Measurements from ENCODE around the gene ATXN10. TPM values are rescaled to one million over a fixed set of nuclear protein-coding genes. Genes with fewer than 3 reads are reported as not detected.

Gene ATXN10
- total RNA-seq, 1 donor from 2014 or later = 121 TPM

DNA sequence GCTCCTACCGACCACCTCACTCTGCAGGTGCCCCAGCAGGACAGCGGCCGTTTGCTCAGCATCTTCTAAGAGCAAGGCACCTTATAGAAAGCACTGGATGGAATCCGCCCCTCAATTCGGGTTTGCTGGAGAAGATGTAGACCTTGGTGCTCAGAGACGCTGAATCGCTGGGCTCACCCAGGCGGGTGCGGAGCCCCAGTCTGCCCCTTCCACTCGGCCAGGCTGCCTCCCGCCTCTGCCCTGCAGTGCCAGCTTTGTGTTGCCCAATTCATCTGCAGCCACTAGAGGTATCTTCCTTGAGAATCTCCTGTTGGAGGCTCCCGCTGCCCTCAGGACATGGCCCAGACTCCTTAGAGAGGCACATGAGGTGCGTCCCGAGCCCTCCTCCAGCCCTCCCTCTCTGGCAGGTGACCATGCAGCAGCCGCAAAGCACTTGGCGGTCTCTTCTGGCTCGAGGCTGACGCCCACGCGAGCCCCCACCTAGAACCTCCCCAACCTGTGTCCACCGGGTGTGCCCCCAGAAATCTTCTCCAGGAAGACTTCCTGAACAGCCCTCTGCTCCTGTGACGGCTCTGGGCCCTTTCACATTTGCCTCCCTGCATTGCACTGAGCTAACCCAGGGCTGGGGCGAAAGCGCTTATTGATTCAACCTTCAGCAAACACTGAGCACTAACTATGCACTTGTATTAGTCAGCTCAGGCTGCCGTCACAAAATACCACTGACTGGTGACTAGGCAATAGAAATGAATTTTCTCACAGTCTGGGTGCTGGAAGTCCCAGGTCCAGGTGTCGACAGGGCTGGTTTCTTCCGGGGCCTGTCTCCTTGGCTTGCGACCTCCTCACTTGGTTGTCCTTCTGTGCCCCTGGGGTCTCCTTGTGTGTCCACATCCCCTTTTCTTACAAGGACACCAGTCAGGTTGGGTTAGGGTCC is 187.9 kb downstream of the ATXN10 start:
- Mint-ChIP-seq H3K4me1 (peaks cover 8% of the 10 kb centered on the region), H3K27ac (no peak overlapping the region), H3K4me3 (no peak overlapping the region), H3K27me3 (peaks cover 14% of the 10 kb centered on the region), H3K9me3 (no peaks in the 10 kb centered on the region), H3K36me3 (ENCODE audit: low read depth) (peaks cover 2% of the 10 kb centered on the region)
- intact Hi-C loops (cut with micrococcal nuclease) = no loop called here
- DNase-seq = no peak

DNA sequence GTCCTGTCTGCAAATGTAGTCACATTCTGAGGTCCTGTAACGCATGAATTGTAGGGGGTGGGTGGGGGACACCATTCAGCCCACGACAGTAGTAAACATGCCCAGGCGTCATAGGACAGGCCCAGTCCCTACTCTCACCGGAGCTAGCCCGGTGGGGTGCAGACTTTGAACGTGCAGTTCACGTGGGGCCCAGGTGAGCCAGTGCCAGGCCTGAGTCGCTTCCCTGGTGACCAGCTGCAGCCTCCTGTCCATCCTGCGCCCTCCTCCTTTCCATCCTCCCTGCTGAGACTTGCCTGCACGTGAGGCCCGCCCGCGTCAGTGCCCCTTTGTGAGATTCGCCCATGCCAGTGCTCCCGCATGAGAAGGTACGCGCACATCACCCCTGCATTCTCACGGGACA is 188.6 kb downstream of the ATXN10 start:
- intact Hi-C loops (cut with micrococcal nuclease) = no loop called here
- Mint-ChIP-seq H3K9me3 (no peaks in the 10 kb centered on the region), H3K4me1 (peaks cover 9% of the 10 kb centered on the region), H3K36me3 (ENCODE audit: low read depth) (peaks cover 2% of the 10 kb centered on the region), H3K27me3 (peaks cover 21% of the 10 kb centered on the region), H3K4me3 (no peak overlapping the region), H3K27ac (no peak overlapping the region)
- DNase-seq = no peak

DNA sequence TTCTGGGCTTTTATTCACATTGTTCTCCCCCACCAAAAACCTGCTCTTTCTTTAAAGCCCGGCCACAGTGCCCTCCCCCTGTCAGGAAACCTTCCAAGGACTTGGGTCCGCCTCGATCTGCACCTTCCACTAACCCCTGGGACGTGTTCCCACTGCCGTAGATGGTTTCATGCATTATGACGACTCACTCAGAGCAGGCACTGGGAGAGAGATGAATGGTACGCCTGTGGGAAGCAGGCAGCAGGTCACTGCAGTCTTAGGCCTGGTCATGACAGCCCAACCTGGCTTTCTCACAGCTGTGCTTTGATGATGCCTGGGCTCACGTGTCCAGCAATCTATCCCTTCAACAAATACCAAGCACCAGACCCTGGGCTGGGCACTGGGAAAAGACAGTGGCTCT is 189.6 kb downstream of the ATXN10 start:
- Mint-ChIP-seq H3K36me3 (ENCODE audit: low read depth) (peaks cover 2% of the 10 kb centered on the region), H3K9me3 (no peaks in the 10 kb centered on the region), H3K27ac (no peak overlapping the region), H3K27me3 (peaks cover 28% of the 10 kb centered on the region), H3K4me3 (no peak overlapping the region), H3K4me1 (peaks cover 9% of the 10 kb centered on the region)
- intact Hi-C loops (cut with micrococcal nuclease) = no loop called here
- no peak for DNase-seq

DNA sequence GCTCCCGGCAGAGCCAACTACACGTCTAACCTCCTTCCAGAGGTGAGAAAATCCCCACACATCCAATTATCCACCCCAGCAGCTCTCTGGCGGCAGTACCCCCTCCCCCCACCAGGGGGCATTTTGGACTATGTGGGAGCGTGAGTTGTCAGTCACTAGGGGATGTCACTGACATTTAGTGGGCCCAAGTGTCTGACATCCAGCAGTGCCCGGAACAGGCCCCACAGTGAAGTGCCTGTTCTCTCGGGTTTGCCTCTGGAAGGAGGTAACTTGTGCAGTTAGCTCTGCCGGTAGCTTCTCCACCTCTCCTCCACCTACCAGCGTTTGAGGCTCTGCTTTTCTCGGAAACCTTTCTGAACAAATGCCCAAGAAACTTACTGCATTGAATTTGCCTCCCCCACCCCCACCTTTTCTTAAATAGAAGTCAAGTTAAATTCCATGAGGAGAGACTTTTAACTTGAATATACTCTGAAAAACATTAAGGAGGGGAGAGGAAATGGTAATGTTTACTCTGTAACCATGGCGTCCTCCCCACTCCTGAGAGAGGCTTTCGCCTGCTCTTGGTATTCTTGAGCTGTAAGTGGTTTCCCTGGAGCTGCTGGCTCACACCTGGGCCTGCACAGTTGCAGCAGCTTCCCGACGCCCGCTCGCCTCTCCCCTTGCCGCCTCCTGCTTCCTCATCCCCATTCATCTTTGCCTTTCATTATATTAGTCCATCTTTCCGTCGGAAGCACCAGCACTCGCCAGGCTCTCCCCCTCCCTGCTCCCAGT is 192.5 kb downstream of the ATXN10 start:
- peaks cover 9% of the 10 kb centered on the region for H3K4me1 Mint-ChIP-seq
- H3K27me3 Mint-ChIP-seq = peaks cover 44% of the 10 kb centered on the region
- intact Hi-C loops (cut with micrococcal nuclease) = no loop called here
- peak; percentile 92 for DNase-seq
- H3K36me3 Mint-ChIP-seq (ENCODE audit: low read depth) = peaks cover 2% of the 10 kb centered on the region
- H3K9me3 Mint-ChIP-seq = no peaks in the 10 kb centered on the region
- H3K4me3 Mint-ChIP-seq = no peak overlapping the region
- H3K27ac Mint-ChIP-seq = no peak overlapping the region

DNA sequence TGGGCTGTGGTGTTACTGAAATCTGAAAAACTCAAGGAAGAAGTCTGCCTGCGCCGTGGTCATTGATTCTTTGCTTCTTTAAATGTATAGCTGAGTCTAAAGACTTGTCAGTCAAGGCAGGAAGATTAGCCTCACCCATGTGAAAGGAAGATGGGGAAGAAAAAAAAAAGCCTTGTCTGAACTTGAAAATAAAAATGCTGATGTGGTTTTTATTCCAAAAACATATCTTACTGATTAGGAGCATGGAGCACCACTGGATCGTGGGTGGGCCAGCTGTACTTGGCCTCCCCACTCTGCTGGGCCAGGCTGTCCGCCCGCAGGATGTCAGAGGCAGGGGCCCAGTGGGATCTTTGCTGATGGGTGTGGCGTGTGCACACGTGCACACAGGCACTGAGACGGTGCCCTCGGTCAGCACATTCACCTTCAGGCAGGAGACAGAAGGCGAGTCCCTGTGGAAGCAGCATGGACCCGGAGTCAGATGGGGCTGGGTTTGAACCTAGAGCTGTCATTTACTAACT is 193.4 kb downstream of the ATXN10 start:
- Mint-ChIP-seq H3K4me1 (peaks cover 9% of the 10 kb centered on the region), H3K4me3 (no peak overlapping the region), H3K36me3 (ENCODE audit: low read depth) (peaks cover 2% of the 10 kb centered on the region), H3K9me3 (no peaks in the 10 kb centered on the region), H3K27ac (no peak overlapping the region), H3K27me3 (peaks cover 47% of the 10 kb centered on the region)
- intact Hi-C loops (cut with micrococcal nuclease) = no loop called here
- DNase-seq = no peak

DNA sequence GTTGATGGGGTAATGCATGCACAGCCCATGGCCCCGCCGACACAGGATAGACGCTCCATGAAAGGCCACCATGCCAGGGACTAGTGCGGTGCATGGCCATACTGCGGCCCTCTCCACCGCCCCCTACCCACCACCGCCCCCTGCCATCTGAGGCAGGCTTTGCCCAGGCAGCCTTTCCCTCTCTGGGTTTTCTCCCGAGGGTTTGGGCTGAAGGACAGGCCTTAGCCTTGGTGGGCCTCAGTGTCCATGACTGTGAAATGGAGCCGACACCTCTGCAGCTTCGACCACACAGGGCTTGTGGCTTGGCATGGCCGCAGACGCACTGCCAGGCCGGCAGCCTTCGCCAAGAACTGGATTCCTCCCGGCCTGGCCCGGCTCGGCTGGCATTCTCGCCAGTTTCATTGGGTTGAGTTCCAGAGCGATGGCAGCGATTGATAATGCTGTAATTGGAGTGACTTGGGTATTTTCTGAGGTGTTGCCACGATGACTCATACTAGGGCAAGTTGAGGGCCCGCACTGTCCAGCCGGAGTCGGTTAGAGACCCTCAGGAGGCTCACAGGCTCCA is 194.0 kb downstream of the ATXN10 start:
- Mint-ChIP-seq H3K27ac (no peak overlapping the region), H3K4me3 (no peak overlapping the region), H3K36me3 (ENCODE audit: low read depth) (peaks cover 2% of the 10 kb centered on the region), H3K9me3 (no peaks in the 10 kb centered on the region), H3K27me3 (peaks cover 52% of the 10 kb centered on the region), H3K4me1 (peaks cover 9% of the 10 kb centered on the region)
- no peak for DNase-seq
- intact Hi-C loops (cut with micrococcal nuclease) = no loop called here

DNA sequence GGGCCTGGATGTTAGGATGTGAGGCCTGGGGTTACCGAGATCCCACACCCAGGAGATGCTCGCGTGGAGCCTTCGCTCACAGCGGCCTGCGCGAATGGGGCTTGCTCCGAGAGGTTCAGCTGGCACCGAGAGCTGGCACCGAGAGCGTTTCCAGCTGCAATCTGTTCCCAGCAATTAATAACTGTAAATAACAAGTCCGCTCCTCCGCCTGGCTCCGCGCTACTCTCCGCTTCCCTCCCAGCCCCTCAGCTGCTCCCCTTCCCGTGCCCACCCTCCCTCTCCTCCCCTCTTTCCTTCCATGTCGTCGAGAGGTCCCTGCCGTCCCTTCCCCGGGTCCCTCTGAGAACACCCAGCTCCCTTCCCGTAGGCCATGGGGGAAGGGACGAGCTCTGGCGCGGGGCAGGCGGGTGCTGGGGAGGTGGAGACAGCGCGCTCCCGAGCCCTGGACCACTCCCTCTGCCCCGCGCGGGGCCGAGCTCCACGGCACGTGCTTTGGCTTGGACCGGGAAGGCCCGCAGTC is 194.6 kb downstream of the ATXN10 start:
- DNase-seq = no peak
- H3K36me3 Mint-ChIP-seq (ENCODE audit: low read depth) = peaks cover 2% of the 10 kb centered on the region
- peaks cover 54% of the 10 kb centered on the region for H3K27me3 Mint-ChIP-seq
- no peak overlapping the region for H3K4me3 Mint-ChIP-seq
- peaks cover 9% of the 10 kb centered on the region for H3K4me1 Mint-ChIP-seq
- intact Hi-C loops (cut with micrococcal nuclease) = no loop called here
- no peaks in the 10 kb centered on the region for H3K9me3 Mint-ChIP-seq
- no peak overlapping the region for H3K27ac Mint-ChIP-seq

DNA sequence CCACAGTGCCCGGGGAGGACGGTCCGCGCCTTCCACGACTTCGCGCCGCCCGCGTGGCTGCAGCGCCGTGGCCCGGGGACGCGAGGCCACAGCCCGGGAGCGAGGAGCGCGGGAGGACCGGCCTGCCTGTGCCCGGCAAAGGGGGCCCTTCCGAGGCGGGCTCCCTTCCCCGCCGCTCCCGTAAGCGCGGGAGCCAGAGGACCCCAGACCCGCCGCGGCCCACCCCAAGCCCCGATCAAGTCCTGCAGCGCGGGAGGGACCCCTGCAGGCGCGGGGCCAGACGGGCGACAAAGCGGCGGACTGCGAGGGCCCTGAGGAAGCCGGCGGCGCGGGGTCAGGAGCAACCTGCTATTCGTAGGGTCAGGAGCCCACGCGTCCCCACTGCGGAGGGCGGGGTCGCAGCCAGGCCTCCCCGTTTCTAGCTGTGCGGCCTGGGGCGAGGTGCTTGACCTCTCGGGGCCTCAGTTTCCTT is 195.0 kb downstream of the ATXN10 start:
- intact Hi-C loops (cut with micrococcal nuclease) = no loop called here

DNA sequence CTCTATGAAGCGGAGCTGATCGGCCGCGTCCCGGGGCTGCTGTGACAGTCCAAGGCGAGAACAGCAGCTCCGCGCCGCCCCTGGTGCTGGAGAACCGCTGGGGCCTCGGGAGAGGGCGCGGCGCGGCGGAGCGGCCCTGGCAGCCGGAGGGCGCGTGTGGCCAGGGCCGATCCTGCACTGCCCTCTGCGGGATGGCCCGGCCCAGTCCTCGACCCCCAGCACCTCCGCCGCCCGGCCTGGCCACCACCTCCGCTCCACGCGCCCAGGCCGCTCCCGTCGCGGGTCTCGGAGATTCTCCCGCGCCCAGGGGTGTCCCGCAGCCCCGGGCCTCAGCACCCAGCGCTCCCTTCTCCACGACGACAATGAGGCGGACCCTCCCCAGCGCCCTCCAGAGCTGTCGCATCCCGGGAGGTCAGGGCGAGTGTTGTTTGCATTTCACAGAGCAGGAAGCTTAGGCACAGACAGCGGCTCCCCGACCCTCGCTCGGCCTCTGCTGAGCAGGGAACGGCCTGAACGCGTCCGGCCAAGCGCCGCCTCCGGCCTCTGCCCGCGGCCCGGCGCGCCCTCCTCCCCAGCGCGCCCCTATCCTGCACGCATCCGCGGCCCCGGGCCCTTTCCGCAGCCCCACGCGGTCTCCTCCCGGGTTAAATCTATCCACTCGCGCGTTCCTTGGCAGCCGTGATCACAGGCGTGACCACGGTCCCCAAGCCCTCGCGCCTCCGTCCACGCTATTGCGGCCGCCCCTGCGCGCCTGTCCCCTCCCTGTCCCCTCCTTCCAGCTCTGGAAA is 195.7 kb downstream of the ATXN10 start:
- intact Hi-C loops (cut with micrococcal nuclease) = no loop called here
- no peaks in the 10 kb centered on the region for H3K9me3 Mint-ChIP-seq
- peaks cover 9% of the 10 kb centered on the region for H3K4me1 Mint-ChIP-seq
- peaks cover 49% of the 10 kb centered on the region for H3K27me3 Mint-ChIP-seq
- no peaks in the 10 kb centered on the region for H3K36me3 Mint-ChIP-seq (ENCODE audit: low read depth)
- no peak overlapping the region for H3K4me3 Mint-ChIP-seq
- no peak for DNase-seq
- no peak overlapping the region for H3K27ac Mint-ChIP-seq

More for the DNA sequence above, 195.0 kb downstream of the ATXN10 start:
- H3K4me1 Mint-ChIP-seq = peaks cover 9% of the 10 kb centered on the region
- H3K27ac Mint-ChIP-seq = no peak overlapping the region
- H3K4me3 Mint-ChIP-seq = no peak overlapping the region
- no peak for DNase-seq
- peaks cover 2% of the 10 kb centered on the region for H3K36me3 Mint-ChIP-seq (ENCODE audit: low read depth)
- H3K9me3 Mint-ChIP-seq = no peaks in the 10 kb centered on the region
- peaks cover 53% of the 10 kb centered on the region for H3K27me3 Mint-ChIP-seq

DNA sequence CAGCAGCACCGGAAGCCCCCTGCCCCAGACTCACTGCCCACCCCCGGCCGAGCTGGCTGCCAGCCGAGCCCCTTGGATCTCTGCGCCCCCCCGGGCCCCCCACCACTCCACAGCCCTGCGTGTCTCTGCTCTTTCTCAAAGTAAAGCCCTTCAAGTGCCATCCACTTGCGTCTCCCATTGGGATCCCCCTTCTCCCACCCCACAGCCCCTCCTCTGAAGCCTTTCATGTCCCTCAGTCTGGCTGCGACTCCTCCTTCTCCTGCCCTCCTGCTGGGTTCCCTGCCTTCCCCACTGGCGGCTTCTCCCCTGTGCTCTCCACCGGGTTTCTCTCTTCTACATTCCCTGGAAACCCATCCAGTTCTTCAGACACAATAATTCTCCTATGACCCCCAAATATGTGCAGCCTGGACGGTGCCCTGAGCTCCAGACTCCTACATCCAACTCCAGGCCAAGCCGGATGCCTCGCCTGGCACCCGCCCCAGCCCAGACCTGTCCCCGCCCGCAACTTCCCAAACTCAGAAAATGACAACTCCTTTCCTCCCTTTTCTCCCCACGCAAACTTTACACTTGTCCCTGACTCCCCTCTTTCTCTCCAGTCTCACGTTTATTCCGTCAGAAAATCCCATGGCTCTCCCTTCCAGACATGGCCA is 196.4 kb downstream of the ATXN10 start:
- H3K27ac Mint-ChIP-seq = no peak overlapping the region
- no peak for DNase-seq
- peaks cover 9% of the 10 kb centered on the region for H3K4me1 Mint-ChIP-seq
- no peak overlapping the region for H3K4me3 Mint-ChIP-seq
- intact Hi-C loops (cut with micrococcal nuclease) = no loop called here
- H3K36me3 Mint-ChIP-seq (ENCODE audit: low read depth) = no peaks in the 10 kb centered on the region
- peaks cover 55% of the 10 kb centered on the region for H3K27me3 Mint-ChIP-seq
- H3K9me3 Mint-ChIP-seq = no peaks in the 10 kb centered on the region

DNA sequence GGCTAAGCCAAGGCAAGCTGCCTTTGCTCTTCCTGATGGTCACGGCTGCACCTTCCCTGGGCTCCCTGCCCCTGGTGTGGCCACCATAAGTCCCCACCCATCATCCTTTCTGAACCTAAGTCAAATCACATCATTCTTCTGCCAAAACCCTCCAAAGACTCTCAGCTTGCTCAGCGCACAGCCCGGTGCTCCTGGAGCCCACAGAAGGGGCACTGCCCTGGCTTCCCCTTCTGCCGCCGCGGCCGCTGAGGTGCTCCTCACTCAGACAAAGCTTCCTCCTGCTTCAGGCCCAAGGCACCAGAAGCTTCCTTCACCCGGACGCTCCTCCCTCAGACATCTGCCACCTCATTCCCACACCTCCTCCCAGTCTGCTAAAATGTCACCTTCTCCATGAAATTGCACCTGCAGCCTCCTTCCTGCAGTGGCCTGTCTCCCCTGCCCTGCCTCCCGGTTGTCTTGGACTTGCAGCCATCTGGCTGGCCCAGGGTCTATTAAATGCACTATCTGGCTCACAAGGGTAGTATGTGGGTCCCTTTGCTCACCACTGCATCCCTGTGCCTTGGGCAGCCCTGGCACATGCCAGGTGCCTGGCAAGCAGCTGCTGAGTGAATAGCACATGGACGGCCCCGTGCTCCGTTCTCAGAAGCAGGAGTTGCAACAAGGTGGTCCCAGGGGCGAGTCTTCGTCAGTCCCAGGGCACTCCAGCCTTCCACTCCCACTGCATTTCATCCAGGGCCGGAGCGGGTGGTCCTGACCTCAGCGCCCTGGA is 197.1 kb downstream of the ATXN10 start:
- intact Hi-C loops (cut with micrococcal nuclease) = no loop called here
- H3K4me3 Mint-ChIP-seq = no peak overlapping the region
- no peak for DNase-seq
- H3K27ac Mint-ChIP-seq = no peak overlapping the region
- no peaks in the 10 kb centered on the region for H3K36me3 Mint-ChIP-seq (ENCODE audit: low read depth)
- peaks cover 7% of the 10 kb centered on the region for H3K4me1 Mint-ChIP-seq
- peaks cover 56% of the 10 kb centered on the region for H3K27me3 Mint-ChIP-seq
- H3K9me3 Mint-ChIP-seq = no peaks in the 10 kb centered on the region

DNA sequence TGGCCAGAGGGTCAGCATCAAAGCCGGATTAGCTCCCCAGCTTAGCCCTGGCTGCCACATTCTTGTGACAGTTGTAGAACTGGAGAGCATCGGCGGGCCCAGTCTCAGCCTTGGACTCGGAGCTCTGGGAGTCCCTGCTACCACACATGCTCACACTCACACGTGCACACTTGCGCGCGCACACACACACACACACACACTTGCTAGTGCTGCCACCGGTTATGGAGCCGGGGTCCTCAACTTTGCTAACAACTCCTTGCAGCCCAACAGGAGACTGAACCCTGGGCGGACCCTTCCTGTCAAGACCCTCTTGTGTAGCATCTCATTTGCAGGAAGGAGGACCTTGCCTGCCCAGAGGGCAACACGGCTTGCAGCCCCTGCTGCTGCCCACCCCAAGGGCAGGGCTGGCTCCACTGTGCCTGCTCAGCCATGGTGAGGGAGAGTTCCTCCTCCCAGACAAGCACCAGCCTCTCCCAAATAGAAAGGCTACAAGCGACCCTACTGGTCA is 197.8 kb downstream of the ATXN10 start:
- H3K27me3 Mint-ChIP-seq = peaks cover 51% of the 10 kb centered on the region
- no peak overlapping the region for H3K4me3 Mint-ChIP-seq
- H3K9me3 Mint-ChIP-seq = no peaks in the 10 kb centered on the region
- peaks cover 3% of the 10 kb centered on the region for H3K4me1 Mint-ChIP-seq
- H3K27ac Mint-ChIP-seq = no peak overlapping the region
- no peak for DNase-seq
- intact Hi-C loops (cut with micrococcal nuclease) = no loop called here
- no peaks in the 10 kb centered on the region for H3K36me3 Mint-ChIP-seq (ENCODE audit: low read depth)

Data from activated CD4-positive, alpha-beta T cell treated with anti-CD3 and anti-CD28 coated beads, Interleukin-2, amount 10 ng/mL, durations not matched to agents 24 days and 14 days (primary cell).